Fibroblast of lung (primary cell): ENCODE results near the gene GAS7.

Experiments
- CTCF ChIP-seq, 2 donors: IDR thresholded peaks in 1 of 2; conservative IDR thresholded peaks in 1 of 2; 1 replicate in 1 of 2; 2 replicates in 1 of 2; pipeline ENCODE4 v1.5.1; 2011 to 2012; ENCODE audit warnings: low read length in 2 of 2, control low read depth in 1 of 2, inconsistent platforms in 1 of 2, low read depth in 1 of 2, mild to moderate bottlenecking in 1 of 2
- EZH2 ChIP-seq: IDR thresholded peaks from 2 replicates; pipeline ENCODE4 v1.5.1; 2012; ENCODE audit warnings: low read length, control low read depth, mild to moderate bottlenecking; ENCODE audit errors: missing control alignments

GRCh38 chr17:9911089-9911488 is 287.3 kb downstream of the GAS7 start:
- TF ChIP-seq CTCF (conservative IDR thresholded peaks at IDR 0.05 in 1 of 2, IDR thresholded peaks at IDR 0.05 in 1 of 2; ENCODE audit: low read depth in 1 of 2, low read length in 2 of 2) (no peak), EZH2 (no peak)
